Raji (cell line): ENCODE data around the gene SLU7.

Experiments
- POLR2A ChIP-seq: IDR thresholded peaks from 2 replicates; pipeline ENCODE4 v1.6.1; 2011; ENCODE audit warnings: low read depth, low read length, control low read depth; ENCODE audit not compliant: insufficient read depth

The SLU7 gene

DNA sequence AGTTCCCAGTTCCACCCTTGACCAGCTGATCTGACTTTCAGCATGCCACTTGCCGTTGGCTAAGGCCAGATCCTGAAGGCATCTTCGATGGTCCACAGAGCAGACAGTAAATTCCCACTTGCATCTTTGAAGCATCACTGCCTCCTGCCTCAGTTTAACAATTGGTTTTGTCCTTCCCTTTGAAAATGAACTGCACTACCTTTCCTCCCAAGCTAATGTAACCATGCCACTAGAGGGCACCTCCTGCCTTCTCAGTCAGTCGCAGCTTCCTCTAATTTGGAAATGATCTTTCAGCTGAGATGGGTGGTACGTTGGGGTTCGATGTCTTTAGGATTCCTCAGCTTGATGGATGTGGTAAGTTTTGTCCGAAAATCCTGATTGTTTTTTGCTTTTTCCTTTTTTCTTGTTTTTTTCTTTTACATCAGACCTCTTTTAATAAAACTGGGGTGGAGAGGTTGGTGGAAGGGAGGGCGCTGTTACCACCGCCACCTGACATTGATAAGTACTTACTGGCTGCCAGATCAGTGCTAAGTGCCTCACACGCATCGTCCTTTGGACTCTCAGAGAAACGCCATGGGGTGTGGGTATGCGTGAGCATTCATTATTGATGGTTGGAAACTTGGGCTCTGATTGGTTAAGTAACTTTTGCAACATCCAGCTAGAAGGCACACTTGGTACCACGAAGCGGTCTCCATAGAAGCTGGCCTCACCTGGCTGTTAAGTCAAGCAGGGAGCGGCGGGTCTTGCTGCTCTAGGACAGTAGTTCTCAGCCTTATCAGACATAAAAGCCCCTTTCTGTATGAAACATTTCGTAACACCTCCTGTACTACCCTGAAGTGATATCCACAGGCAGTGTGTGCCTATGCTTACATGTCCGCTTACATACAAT, 19.7 kb upstream of the SLU7 start:
- no peak for TF ChIP-seq POLR2A

DNA sequence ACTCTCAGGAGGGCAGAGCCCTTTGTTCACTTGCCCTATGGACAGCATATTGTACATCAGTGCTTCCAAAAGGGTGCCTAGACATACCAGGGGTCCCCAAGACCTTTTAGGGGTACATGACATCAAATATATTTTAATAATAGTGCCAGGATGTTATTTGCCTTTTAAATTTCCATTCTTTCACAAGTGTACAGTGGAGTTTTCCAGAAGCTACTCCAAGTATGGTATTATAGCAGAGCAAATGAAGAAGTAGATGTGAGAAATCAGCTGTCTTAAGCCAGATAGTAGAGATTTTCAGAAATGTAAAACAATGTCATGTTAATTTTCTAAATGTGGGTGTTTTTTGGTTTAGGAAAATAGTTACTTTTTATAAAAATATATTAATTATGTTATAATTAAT, 18.4 kb upstream of the SLU7 start:
- no peak for TF ChIP-seq POLR2A

DNA sequence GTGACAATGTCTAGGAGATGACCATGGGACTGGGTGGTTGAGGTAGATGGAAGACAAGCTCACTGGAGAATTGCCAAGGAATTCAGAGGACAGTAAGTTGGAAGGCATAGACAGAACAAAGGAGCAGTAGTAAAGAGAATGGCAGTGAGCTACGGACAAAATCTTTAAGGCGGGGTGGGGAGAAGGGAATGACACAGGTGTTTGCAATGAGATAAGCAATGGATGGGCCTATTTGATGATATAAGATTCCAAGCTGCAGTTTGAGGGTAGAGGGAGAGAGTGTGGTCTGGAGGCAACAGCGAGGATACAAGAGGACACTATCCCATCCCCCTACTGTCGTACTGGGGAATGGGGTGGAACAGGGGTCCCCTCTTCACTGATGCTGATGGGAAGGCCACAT, 17.1 kb upstream of the SLU7 start:
- no peak for TF ChIP-seq POLR2A

DNA sequence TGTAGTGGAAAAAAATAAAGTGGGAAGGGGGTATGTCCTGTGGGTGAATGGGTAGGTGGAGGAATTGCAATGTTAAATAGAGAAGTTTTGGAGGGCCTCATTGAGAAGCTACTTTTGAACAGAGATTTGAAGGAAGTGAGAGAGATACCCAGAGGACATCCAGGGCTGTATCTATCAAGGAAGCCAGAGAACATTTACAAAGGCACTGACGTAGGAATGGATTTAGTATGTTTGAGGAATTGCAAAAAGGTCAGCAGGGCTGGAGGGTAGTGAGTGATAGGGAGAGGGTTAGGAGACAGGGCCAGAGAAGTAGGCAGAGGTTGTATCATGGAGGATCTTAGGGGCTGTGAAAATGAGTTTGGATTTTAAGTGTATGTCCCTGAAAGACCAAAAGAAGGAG, 16.7 kb upstream of the SLU7 start:
- no peak for TF ChIP-seq POLR2A

DNA sequence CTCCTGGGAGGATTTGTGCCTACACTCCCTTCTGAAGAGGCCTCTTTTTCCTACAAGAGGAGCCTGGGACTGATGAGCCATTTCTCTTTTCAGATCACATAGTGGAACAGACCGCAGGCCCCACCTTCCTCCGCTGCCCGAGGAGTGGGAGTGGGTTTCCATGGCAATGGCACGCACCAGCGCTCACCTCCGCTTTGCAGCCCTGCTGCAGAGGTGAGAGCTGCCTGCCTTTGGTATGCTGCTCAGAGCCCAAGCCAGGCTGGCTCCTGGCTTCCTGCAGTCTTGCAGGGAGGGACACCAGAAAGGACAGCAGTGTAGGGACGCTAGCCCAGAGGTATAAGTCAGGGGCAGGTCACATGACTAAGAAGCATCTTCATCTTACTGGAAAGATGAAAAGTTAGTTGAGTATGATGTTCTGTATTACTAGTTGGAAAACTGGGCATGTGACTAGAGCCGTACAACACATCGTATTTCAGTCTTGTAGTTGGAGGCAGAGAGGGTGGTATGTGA, 15.2 kb upstream of the SLU7 start:
- TF ChIP-seq POLR2A, result 0 out of 2 replicates have a peak, but pooled peaks have one; percentile 23

DNA sequence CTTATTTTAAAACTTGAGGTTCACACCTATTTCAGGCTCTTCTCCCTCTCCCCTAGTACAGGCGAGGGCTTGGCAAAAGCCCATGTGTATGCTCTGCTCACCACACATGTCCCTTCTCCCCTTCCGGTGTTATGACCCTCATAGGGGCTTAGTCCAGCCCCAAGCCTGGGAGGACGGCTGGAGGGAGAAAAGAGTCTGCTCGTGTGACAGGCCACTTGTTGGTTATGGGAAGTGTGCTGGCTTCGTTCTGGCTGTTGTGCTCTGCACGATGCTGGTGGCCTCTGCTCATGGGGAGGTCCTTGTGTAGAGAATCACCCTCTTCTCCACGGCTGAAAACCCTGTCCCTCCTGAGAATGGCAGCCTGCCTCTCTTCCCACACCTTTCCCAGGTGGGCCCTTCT, 13.9 kb upstream of the SLU7 start:
- no peak for TF ChIP-seq POLR2A

DNA sequence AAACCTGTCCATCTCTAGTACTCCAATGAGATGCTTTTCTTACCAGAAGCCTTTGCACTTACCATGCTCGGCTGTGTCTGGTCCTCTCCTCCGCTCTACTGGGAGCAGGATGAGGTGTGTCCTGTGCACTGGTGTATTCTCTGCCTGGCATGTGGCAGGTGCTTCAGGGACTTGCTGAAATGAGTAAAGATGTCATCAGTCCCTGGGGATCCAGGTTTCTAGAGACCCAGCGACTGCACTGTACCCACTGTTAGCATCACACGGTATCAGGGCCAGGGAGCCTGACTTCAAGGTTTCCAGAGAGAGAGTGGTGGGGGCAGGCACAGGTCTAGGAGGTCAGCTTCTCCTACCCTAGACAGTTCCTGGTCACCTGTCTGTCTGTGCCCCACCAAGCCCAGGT, 13.3 kb upstream of the SLU7 start:
- no peak for TF ChIP-seq POLR2A

DNA sequence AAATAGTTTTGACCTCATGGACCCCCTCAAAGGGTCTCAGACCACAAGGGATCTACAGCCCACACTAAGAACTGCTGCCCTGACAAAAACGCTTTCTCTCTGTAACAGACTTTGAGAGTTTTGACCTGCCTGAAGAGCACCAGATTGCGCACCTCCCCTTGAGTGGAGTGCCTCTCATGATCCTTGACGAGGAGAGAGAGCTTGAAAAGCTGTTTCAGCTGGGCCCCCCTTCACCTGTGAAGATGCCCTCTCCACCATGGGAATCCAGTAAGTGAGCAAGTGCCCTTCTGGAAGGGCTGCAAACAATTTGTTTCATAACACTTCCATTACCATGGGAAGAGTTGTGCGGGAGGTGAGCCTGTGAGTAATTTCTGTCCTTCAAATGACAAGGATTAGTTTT, 8.7 kb upstream of the SLU7 start:
- TF ChIP-seq POLR2A, result no peak

DNA sequence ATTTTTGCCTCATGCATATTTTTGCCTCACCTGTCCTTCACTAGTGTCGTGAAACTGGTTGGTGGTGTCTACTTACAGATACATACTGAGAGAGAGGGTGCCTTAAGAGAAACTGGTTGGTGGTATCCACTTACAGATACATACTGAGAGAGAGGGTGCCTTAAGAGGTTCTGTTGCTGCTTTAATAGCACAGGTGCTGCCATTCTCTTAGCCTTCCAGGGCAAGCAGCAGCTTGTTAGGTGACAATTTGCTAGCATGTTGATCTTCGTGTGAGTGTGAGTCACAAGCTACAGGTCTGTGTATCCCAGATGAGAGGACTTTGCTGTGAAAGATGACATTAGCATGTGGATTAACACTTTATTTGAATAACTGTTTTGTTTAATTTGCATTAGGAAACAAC, 4.2 kb upstream of the SLU7 start:
- TF ChIP-seq POLR2A, result no peak

DNA sequence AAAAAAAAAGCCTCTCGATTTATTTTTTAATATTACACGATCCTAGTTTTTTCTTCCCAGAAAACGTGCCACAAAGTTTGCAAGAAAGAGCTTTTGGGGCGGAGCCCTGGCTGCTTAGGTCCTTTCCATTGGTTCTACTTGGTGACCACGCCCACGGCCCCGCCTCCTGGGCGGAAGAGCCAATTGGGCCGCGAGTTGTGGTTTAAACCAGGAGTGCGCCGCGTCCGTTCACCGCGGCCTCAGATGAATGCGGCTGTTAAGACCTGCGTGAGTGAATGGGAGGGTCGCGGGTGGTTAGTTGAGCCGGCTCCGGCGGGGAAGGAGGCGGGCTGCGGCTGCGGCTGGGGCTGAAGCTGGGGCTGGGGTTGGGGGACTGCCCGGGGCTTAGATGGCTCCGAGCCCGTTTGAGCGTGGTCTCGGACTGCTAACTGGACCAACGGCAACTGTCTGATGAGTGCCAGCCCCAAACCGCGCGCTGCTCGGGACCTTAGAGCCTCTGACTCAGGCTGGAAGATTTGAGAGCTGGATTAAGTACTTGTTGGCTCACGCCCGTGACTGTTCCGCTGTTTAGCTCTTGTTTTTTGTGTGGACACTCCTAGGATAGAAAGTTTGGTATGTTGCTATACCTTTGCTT, 2.9 kb upstream of the SLU7 start, which contains the start of gene PTTG1:
TSS of gene PTTG1 (plus strand) at position 231 of the 634 bp plus-strand sequence. CDS start 458 bp downstream, outside the sequence.
- TF ChIP-seq POLR2A, result peak; percentile 95

DNA sequence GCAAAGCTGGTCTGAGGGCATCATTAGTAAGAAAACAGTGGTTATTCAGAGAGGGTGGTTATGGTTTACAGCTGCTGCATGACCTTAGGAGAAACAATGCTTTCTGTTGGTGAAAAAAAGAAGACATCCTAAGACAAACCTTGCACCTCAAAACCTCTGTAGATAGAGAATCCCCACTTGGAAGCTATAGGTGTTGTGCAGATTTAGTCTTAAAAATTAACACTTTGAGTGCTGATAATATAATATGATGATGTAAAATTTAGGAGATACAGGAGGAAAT, 1.4 kb upstream of the SLU7 start:
- TF ChIP-seq POLR2A, result no peak

DNA sequence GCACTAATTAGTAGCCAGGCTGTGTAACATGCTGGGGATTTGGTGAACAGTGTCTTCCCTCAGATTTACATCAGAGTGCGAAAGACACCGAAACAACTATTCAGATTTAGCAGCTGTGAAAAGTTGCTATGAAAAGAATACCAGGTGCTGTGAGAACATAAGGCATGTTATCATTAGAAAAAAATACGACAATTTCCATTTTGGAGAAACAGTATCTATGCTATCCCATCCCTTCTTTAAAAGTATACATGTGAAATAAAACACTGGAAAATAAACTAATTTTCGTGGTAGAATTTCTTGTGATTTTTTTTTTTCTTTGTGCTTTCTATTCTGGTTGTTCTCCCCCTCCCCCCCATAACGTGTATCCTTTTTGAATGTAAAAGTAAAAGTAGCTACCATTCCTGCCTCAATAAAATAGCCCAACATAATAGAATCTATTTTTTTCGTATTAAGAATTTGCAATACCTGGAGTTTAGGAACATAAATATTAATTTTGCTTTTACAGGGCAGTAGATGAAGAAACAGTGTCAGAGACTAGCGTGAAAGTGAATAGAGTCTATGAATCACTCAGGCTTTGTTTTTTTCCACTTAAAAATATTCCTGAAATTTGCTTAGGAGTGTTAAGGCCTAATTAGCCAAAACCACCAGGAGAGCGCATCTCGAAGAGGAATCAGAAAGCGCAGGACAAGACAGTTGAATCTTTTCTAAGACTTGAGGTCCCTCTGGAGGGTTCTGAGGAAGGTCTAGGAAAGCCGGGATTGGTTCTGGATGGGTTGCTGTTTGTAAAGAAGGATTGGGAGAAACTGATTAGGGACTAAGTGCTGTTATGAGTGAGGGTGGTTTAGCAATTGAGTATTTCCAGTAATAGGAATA, 813 bp upstream of the SLU7 start:
- TF ChIP-seq POLR2A, result peak; percentile 54

DNA sequence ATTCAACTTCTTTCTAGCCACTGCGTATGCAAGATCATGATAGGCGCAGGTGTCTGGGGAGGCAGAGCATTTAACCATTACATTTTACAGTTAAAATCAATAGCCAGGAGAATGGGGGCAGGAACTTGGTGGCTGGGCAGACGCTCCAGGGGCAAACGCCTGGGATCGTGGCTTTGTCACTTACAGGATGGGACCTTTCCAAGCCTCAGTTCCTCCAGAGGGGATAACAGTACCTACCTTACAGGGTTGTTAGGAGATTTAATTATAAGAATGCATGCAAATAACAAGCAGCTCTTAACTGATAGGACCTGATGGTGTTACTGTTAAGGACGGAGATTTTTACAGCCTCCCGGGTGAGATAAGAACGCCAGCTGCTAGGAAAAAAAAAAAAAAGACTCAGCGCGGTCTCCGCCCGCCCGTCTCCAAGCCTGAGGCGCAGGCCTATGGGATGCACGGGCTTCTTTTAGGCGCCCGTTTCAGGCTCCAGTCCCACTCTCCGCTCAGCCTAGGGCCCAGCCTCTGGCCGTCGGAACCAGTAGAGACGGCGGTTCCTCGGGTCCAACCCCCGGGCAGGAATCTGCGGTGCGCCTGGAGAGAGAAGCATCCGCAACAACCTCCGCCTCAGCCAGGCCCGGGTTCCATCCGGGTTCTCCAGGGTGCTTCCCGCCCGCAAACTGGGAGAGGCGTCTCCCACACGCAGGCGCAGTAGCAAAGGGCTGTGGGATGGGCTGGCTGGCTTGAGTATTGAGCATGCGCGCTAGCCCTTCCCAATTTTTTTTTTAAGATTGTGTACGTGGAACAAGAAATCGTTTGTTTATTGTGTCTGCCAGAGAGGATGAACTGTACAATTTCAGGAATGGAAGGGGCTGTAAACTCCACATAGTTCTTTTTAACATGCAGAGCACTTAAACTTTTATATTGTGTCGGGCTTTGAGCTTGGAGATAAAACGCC, 19.2 kb downstream of the SLU7 start, which contains the start of gene FAM200C:
TSS of gene FAM200C (minus strand) at position 653 of the 952 bp plus-strand sequence. CDS start 4,564 bp downstream, outside the sequence.
- TF ChIP-seq POLR2A, result peak; percentile 89

DNA sequence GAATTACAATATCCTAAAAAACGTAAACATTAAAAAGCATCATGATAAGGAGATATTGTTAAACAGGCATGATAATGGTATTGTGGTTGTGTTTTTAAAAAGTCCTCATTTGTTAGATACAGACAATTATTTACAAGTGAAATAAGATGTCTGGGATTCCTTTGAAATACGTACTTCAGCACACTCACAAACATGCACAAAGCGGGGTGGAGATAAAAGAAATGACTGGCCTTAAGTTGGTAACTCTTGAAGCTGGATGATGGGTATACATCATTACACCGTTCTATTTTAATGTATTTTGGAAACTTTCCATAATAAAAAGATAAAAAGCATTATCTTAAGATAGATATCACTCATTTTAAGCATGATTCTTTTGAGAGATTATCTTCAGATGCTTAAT, 20.1 kb downstream of the SLU7 start:
- TF ChIP-seq POLR2A, result no peak

DNA sequence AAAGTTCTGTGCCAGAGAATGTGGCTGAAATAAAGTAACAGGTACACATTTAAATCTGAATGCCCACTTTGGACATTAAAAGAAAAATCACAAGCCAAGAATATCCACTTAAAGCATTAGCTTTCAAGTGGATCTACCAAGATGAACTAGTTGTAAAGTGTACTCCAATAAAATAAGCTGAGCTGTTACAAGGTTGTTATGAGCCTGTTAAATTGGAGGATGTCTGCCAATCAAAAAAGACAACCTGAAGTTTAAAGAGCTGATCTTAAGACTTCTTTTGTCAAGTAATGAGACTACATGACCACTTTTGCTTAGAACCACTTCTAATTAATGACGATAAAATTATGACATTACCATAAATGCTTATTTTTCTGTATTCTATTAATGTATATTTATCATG, 21.4 kb downstream of the SLU7 start:
- TF ChIP-seq POLR2A, result no peak

DNA sequence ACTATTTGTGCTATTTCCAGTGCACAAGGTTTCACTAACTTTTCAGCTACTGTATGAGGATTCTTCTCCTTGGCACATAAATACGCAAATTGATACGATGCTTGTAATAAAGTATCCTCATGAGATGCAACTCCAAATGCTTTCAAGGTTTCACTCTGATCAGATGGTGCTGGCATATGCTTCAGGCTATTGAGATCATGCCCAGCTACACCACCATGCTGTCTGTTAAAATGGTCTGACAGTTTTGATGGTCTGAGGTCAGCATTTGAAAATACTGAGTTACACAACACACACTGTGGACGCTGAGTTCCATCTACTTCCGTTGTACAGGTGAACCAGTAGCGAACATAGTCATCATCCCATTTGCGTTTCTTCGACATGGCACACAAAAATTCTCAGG, 23.8 kb downstream of the SLU7 start:
- TF ChIP-seq POLR2A, result no peak
